GM18861 (cell line): ENCODE results near the gene CNR1.
"Not testable (repeated sequence)": the region's sequence is repeated elsewhere in the genome, so short reads cannot be mapped to it uniquely, and the experiment has no call there.

Experiments used
- ATAC-seq: cut with Tn5 transposase; IDR thresholded peaks from one replicate; pipeline ENCODE4 v1.9.1; 2021; ENCODE audit not compliant: unreplicated experiment

The CNR1 gene

GRCh38 chr6:88165844-88166492 is at the start of gene CNR1:
Gene CNR1 (minus strand): TSS chr6:88166347. CDS start chr6:88145274, 21,073 bp downstream.
- peak; percentile 35 for ATAC-seq

- ATAC-seq: no peak
These were observed 45.3 kb upstream of the CNR1 start for GRCh38 chr6:88211446-88211845.

DNA sequence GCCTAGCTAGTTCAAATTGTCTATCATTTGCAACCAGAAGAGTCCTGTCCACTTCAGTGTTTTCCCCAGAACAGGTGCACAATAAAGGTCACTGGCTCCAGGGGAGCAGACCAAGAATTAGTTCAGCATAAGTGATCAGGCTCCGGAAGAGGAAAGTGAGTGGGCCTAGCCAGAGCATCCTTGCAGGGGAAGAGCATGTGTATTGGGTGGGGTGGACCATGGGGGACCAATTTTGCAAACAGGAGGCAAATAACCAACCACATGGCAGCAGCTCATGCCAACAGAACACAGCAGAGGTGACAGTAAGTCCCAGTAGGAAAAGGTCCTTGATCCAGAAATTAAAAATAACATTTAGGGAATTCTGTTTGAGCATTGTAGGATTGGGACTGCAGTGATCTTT is 43.2 kb upstream of the CNR1 start:
- no peak for ATAC-seq

DNA sequence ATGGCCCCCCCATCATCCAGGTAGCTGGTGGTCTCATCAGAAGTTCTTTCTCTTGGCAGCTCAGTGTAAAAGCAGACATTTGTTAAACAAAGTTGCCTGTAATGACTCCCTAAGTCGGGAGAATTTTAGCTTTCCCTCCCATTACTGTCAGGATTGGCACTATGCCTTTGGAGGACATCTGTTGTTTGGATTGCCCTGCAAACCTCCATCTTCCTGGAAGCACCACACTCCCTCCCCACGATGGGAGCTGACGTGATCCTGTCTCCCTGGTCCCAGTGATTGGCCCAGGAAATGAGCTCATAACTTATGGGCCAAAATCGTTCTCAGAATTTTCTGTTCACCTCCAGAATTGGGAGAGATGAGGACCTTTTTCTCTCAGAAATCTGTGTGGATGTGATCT is 42.6 kb upstream of the CNR1 start:
- no peak for ATAC-seq

GRCh38 chr6:88201734-88202133 is 35.6 kb upstream of the CNR1 start:
- not testable (repeated sequence) for ATAC-seq

- no peak for ATAC-seq
These were observed 18.8 kb upstream of the CNR1 start for GRCh38 chr6:88184921-88185320.

DNA sequence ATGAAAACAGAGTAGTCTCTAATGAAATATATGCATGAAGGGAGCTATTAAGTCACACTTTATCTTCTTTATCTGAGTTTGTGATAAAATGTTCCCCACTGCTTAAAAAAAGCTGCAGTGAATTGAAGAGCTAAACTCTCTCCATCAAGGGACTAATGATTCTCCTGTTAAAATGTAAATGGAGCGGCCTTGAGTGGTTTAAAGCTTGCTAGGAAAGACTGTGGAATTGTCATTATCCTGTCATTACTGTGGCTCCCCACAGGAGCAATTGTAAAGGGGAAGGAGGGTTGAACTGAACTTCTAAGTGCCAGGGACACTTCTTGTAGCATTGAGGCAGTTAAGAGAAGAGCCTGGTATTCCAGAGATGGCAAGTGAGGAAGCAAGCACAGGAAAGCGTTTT is 17.3 kb upstream of the CNR1 start:
- ATAC-seq: no peak

DNA sequence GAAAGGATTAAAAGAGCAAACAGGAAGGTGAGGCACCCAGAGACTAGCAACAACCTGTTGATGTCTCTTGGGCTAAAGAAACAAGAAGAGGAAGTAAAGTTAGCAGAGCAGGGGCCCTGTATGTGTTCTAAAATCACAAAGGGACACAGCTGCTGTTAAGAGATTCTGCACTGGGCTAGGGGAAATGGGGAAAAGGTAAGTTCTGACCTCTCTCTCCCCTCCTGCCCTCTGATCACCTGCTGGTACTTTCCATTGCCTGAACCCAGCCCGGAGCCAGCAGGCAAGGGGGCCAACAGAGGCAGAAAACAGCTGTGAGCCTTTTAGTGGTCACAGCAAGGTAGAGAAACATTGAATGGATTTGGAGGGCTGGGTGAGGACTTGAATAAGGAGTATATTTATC is 13.5 kb upstream of the CNR1 start:
- ATAC-seq: peak; percentile 71

- ATAC-seq: peak; percentile 35
These were observed 11.9 kb upstream of the CNR1 start for GRCh38 chr6:88177961-88178464.

DNA sequence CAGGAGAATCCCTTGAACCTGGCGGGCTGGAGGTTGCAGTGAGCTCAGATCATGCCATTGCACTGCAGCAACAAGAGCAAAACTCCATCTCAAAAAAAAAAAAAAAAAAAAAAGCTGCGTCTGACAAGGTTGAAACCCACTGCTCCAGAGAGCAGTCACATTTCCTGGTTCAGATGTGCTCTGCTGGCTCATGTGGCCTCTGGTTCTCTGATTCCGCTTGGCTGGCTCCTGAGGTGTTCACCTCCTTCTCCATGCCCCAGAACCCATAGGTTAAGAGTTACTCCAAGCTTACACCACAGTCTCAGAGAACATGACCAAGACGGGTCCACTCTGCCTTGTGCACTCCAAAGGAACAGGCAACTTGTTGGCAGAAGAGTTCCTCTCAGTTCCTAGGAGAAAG is 8.8 kb upstream of the CNR1 start:
- no peak for ATAC-seq

DNA sequence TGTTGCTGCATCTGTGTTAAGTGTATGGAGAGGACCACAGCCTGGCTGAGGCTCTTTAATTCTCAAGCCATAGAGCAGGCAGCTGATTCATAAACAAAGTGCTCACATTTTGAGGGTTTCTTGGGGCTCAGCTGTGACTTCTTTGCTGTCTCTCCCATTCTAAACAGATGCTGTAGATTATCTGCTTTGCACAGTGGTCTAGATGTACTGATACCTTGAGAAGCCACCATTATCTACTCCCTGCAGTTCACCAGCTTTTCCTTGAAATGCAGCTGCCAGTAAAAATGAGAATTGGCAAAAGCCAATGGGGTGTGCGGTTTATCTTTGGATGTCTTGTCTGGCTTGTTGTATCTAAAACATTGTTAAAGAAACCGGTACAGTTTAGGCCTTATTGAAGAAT is 5.2 kb upstream of the CNR1 start:
- no peak for ATAC-seq

DNA sequence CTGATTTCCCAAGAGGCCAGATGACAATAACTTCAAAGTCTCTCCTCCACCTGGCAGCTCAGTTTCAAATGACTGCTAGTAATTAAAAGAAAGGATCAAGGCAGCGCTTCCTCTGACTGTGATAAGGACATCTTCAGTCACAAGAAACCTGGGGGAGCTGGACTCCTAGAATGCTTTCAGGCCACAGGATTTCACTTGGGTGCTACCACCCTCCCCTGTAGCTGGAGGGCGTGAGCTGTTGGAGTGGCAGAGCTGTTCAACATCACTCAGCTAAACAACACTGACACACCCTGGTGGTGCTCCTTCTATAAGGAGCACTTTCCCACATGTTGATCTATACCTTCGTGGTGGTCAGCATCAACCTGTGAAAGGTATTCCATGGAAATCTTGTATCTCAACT is 2.2 kb upstream of the CNR1 start:
- no peak for ATAC-seq

DNA sequence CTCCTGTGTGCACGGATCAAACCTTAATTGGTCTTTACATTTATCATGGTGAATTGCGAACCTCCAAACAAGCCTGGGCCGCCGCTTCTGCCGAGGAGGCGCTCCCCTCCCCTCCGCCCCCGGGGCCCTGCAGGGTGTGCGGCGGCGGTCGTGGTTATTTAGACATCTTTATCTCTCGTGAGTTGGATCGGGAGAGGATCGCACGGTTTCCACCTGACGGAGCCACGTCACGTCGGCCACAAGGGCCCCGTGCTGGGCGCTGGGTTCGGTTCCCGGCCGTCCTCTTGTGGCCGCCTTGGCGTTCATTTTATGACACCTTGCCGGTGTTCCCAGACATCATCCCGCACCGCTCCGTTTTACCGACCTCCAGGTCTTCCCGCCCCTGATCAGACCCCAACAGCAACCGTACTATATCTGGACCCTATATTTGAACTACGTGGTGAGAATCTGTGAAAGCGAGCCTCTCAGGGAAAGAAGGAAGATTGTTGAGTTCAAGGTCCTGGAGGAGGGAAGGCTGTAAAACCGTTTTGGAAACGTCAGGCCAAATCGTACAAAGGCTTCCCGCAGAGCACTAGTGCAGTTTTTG is 1.3 kb upstream of the CNR1 start:
- ATAC-seq: no peak

GRCh38 chr6:88166493-88167351 is 575 bp upstream of the CNR1 start:
- peak; percentile 25 for ATAC-seq

DNA sequence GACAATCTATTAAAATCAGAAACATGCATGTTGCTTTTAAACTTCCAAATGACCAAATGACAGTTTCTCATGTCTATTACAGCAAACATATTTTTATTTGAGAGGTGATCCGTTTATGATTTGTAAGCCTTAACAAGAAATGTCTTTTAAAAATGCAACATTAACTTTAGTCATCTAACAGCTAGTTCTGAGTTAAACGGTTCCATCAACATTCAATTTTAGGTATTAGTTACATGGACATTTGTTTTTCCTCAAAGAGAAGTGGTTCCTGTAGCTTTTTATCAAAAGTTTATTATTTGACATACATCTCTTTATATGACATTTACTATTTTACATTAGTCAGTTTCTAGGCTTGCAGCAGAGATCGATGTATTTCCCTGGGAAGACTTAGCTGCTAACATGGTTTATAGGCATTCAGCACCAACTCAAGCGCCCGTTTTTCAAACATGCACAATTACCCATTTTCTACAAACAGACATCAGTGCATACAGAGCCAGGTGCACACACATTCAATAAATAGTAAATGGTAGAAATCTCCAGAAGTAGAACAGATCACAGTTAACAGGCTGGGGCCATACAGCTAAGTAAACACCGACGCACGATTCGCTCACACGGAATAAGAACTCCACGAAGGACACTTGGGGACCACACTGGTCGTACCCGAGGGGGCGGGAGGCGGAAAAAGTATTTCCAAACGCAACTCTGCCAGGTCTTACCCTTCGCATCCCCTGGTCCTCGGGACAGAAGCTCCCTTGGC is 882 bp downstream of the CNR1 start:
- no peak for ATAC-seq

- ATAC-seq: no peak
These were observed 2.1 kb downstream of the CNR1 start for GRCh38 chr6:88164061-88164460.

GRCh38 chr6:88163616-88164015 is 2.5 kb downstream of the CNR1 start:
- ATAC-seq: no peak

- no peak for ATAC-seq
These were observed 4.2 kb downstream of the CNR1 start for GRCh38 chr6:88161940-88162339.

- ATAC-seq: no peak
These were observed 9.0 kb downstream of the CNR1 start for GRCh38 chr6:88157106-88157505.

DNA sequence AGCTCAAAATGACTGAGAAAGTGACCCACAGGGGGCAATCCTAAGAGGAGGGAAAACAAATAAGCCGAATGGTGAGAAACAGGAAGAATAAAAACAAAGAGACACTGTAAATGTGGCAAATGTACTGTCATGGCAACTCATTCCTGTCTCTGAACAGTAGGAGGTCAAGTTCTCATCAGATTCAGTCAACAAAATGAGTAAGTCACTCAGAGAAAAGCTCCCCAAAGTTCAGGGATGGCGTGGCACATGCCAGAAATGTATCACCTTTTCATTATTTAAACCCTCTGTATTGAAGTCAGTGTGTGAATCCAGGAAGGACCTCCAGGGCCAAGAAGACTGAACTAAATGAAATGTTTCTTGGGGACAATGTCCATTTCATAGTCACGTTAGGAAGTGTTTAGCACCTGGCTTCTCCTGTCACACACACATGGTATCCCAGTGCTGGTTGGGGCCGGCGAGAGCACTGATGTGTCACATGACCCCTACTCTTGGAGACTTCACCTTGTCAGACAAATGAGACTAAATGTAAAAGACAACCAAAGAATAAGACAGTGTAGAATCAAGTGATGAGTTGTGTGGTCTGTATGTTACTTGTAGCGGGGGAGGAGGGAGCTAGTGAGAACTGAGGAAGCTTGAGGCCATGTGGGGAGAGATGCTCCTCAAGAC is 20.7 kb downstream of the CNR1 start:
- ATAC-seq: no peak
